ENCODE data around the gene GLS.

The GLS gene

DNA sequence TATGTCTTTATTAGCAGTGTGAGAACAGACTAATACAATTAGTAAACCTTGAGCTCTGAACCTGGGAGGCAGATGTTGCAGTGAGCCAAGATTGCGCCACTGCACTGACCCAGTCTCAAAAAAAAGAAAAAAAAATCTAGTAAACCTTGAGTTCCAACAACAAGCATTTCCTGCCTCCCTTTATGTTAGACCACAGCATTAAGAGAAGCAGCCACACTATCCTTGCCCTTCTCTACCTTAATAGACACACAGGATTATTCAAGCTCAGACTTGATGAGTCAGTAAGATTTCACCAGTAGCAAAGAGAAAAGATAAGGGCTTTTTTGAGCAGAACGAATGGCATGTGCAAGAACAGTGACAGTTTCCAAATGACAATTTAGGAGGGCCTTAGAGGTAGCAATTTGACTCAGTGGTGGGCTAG lies 18.0 kb upstream of the GLS start:
- no peak for TF ChIP-seq EZH2phosphoT487 (IDR thresholded peaks at IDR 0.05; ENCODE audit: borderline replicate concordance)
- TF ChIP-seq, protein P1, sequence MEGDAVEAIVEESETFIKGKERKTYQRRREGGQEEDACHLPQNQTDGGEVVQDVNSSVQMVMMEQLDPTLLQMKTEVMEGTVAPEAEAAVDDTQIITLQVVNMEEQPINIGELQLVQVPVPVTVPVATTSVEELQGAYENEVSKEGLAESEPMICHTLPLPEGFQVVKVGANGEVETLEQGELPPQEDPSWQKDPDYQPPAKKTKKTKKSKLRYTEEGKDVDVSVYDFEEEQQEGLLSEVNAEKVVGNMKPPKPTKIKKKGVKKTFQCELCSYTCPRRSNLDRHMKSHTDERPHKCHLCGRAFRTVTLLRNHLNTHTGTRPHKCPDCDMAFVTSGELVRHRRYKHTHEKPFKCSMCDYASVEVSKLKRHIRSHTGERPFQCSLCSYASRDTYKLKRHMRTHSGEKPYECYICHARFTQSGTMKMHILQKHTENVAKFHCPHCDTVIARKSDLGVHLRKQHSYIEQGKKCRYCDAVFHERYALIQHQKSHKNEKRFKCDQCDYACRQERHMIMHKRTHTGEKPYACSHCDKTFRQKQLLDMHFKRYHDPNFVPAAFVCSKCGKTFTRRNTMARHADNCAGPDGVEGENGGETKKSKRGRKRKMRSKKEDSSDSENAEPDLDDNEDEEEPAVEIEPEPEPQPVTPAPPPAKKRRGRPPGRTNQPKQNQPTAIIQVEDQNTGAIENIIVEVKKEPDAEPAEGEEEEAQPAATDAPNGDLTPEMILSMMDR (conservative IDR thresholded peaks at IDR 0.05; ENCODE audit: low read length): no peak
- H3F3A ChIP-seq (ENCODE audit: low read depth): no peaks in the 10 kb centered on the region

DNA sequence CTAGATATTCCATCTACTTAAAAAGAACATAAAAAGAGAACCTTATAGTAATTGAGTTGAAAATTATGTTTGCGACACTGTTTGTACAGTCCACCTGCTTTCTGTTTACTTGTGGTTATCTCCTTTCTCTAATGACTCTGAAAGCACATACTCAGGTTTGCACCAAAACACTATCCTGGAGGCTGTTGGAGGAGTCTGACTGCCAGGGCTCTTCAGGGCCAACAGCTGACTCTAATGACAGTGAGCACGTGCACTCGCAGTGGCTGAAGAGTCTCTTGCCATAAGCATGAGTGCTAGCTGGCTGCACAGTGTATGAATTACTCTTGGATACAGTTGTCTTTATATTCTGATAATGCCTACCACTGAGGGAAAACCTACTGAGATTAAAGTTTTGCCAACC lies 16.7 kb upstream of the GLS start:
- no peak overlapping the region for H3K4me3 ChIP-seq (ENCODE audit: low read length, poor library complexity, severe bottlenecking)
- H3K79me2 ChIP-seq (ENCODE audit: insufficient read depth, low read length): no peaks in the 10 kb centered on the region
- H2AFZ ChIP-seq (ENCODE audit: low read length): no peak overlapping the region
- H4K20me1 ChIP-seq (ENCODE audit: insufficient read depth, low read length, poor library complexity, severe bottlenecking): no peaks in the 10 kb centered on the region
- no peak overlapping the region for H3K9ac ChIP-seq (ENCODE audit: low read depth, low read length, poor library complexity, severe bottlenecking)
- no peak for TF ChIP-seq EZH2phosphoT487 (IDR thresholded peaks at IDR 0.05; ENCODE audit: borderline replicate concordance)
- TF ChIP-seq, protein P1 (conservative IDR thresholded peaks at IDR 0.05; ENCODE audit: low read length): no peak
- H3K9me3 ChIP-seq (ENCODE audit: insufficient read depth, low read depth, low read length): no peaks in the 10 kb centered on the region
- no peaks in the 10 kb centered on the region for H3K36me3 ChIP-seq (ENCODE audit: insufficient read depth, low read length)
- no peaks in the 10 kb centered on the region for H3F3A ChIP-seq (ENCODE audit: low read depth)
- no peaks in the 10 kb centered on the region for H3K9me2 ChIP-seq (replicated peaks; ENCODE audit: low read depth, low read length)
- H3K4me2 ChIP-seq (ENCODE audit: low read depth, low read length, poor library complexity, severe bottlenecking): no peak overlapping the region
- H3K27me3 ChIP-seq (ENCODE audit: insufficient read depth, low read length, poor library complexity, severe bottlenecking): no peaks in the 10 kb centered on the region
- H3K4me1 ChIP-seq (ENCODE audit: insufficient read depth, low read length, poor library complexity, severe bottlenecking): peaks cover 14% of the 10 kb centered on the region

More for the DNA sequence above, 18.0 kb upstream of the GLS start:
- H4K20me1 ChIP-seq (ENCODE audit: insufficient read depth, low read length, poor library complexity, severe bottlenecking): no peaks in the 10 kb centered on the region
- no peak overlapping the region for H3K4me2 ChIP-seq (ENCODE audit: low read depth, low read length, poor library complexity, severe bottlenecking)
- no peaks in the 10 kb centered on the region for H3K9me2 ChIP-seq (replicated peaks; ENCODE audit: low read depth, low read length)
- no peaks in the 10 kb centered on the region for H3K36me3 ChIP-seq (ENCODE audit: insufficient read depth, low read length)
- H3K79me2 ChIP-seq (ENCODE audit: insufficient read depth, low read length): no peaks in the 10 kb centered on the region
- H3K27me3 ChIP-seq (ENCODE audit: insufficient read depth, low read length, poor library complexity, severe bottlenecking): no peaks in the 10 kb centered on the region
- peaks cover 14% of the 10 kb centered on the region for H3K4me1 ChIP-seq (ENCODE audit: insufficient read depth, low read length, poor library complexity, severe bottlenecking)
- no peaks in the 10 kb centered on the region for H3K9me3 ChIP-seq (ENCODE audit: insufficient read depth, low read depth, low read length)
- no peak overlapping the region for H3K9ac ChIP-seq (ENCODE audit: low read depth, low read length, poor library complexity, severe bottlenecking)
- H2AFZ ChIP-seq (ENCODE audit: low read length): no peak overlapping the region
- no peak overlapping the region for H3K4me3 ChIP-seq (ENCODE audit: low read length, poor library complexity, severe bottlenecking)

DNA sequence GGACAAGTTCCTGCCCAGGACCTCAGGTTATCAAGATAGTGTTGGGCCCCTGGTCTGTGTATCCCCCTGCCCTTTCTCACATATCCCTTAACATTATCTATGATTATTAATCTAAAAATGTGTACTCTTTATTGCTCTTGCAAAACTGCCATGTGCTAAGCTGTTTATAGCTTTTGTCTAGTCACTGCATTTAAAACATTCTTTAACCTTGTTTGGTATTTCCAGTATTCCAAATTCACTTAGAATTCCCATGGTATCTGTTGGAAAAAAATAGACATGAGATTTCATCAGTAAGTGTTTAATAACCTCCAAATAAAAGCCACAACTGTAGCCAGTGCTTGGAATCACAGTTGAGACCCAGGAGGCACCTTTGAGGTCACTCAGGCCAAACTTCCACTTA lies 16.2 kb upstream of the GLS start:
- TF ChIP-seq EZH2phosphoT487 (IDR thresholded peaks at IDR 0.05; ENCODE audit: borderline replicate concordance): no peak
- TF ChIP-seq, protein P1 (conservative IDR thresholded peaks at IDR 0.05; ENCODE audit: low read length): no peak
- Histone ChIP-seq H3K27me3 (ENCODE audit: insufficient read depth, low read length, poor library complexity, severe bottlenecking) (no peaks in the 10 kb centered on the region), H2AFZ (ENCODE audit: low read length) (no peak overlapping the region), H3K9me3 (ENCODE audit: insufficient read depth, low read depth, low read length) (no peaks in the 10 kb centered on the region), H3K4me1 (ENCODE audit: insufficient read depth, low read length, poor library complexity, severe bottlenecking) (peaks cover 14% of the 10 kb centered on the region), H3K79me2 (ENCODE audit: insufficient read depth, low read length) (no peaks in the 10 kb centered on the region), H3K36me3 (ENCODE audit: insufficient read depth, low read length) (no peaks in the 10 kb centered on the region), H3K9me2 (replicated peaks; ENCODE audit: low read depth, low read length) (no peaks in the 10 kb centered on the region), H3K4me3 (ENCODE audit: low read length, poor library complexity, severe bottlenecking) (no peak overlapping the region), H3K9ac (ENCODE audit: low read depth, low read length, poor library complexity, severe bottlenecking) (no peak overlapping the region), H3F3A (ENCODE audit: low read depth) (no peaks in the 10 kb centered on the region), H3K4me2 (ENCODE audit: low read depth, low read length, poor library complexity, severe bottlenecking) (no peak overlapping the region), H4K20me1 (ENCODE audit: insufficient read depth, low read length, poor library complexity, severe bottlenecking) (no peaks in the 10 kb centered on the region)

Measured in Loucy (cell line).